ENCODE data around the gene FAM174C.

FAM174C gene

DNA sequence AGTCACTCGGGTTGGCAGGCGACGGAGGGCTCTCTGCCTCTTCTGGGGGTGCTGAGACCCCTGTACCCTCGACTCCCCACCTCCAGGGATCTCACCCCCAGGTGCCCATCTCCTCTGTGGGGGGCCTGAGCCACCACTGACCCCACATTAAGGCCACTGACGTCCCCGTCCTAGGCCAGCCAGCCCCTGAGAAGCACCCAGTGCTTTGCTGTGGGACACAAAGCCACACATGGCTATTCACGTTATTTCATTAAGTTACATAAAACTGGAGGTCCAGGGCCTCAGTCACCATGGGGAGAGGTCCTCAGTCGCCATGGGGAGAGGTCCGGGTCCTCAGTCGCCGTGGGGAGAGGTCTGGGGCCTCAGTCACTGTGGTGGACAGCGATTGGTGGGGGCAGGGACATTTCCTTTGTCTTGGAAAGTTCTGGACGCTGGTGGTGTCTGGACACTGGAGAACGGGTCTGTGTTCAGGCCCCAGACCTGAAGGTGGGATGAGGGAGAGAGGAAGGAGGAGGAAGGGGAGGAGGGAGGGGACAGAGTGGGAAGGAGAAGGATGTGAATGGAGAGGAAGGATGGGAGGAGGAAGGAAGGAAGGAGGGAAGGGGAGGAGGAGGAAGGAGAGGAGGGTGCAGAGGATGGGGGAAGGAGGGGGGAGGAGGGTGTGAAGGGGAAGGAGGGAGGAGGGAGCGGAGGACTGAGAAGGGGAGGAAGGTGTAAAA lies 6.4 kb downstream of the FAM174C start:
- H3K9me3 ChIP-seq (ENCODE audit: control insufficient read depth, low read length), result no peaks in the 10 kb centered on the region
- H3K9ac ChIP-seq (ENCODE audit: low read length), result no peak overlapping the region
- no peaks in the 10 kb centered on the region for H3K4me1 ChIP-seq (ENCODE audit: control insufficient read depth, insufficient read depth, low read length)
- peaks cover 26% of the 10 kb centered on the region for H3K27me3 ChIP-seq (replicated peaks; ENCODE audit: control insufficient read depth, insufficient read depth, low read length)
- no peak overlapping the region for H3K4me3 ChIP-seq (ENCODE audit: low read length)
- peaks cover 18% of the 10 kb centered on the region for H3K36me3 ChIP-seq (ENCODE audit: control insufficient read depth, insufficient read depth, low read length, severe bottlenecking)
- no peak for DNase-seq (ENCODE audit: low read depth)

DNA sequence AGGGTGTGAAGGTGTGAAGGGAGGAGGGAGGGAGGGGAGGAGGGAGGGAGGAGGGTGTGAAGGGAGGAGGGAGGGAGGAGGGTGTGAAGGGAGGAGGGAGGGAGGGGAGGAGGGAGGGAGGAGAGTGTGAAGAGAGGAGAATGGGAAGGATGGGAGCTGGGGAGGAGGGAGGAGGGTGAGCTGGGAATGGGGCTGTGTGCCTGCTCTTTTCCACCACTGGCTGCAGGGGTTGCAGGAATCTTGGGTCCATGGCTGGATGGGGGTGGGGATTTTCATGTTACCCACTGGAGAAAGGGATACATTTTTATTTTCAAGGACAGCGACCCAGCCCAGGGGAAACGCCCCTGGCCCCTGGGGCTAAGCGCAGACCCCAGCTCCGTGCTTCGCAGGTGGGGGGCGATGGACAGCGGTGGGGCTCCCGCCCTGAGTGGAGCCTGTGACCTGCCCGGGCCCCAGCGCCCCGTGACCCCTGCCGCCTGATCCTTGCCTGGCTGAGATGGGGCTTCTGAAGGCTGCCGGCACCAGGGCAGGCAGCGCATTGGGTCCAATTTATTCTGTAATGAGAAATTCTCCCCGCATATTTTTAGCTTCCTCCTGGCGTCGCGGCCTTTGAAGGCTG lies 7.4 kb downstream of the FAM174C start:
- Histone ChIP-seq H3K36me3 (ENCODE audit: control insufficient read depth, insufficient read depth, low read length, severe bottlenecking) (peaks cover 13% of the 10 kb centered on the region), H3K9ac (ENCODE audit: low read length) (no peak overlapping the region), H3K4me1 (ENCODE audit: control insufficient read depth, insufficient read depth, low read length) (no peaks in the 10 kb centered on the region), H3K27me3 (replicated peaks; ENCODE audit: control insufficient read depth, insufficient read depth, low read length) (peaks cover 31% of the 10 kb centered on the region), H3K9me3 (ENCODE audit: control insufficient read depth, low read length) (no peaks in the 10 kb centered on the region), H3K4me3 (ENCODE audit: low read length) (no peak overlapping the region)
- DNase-seq (ENCODE audit: low read depth), result no peak

- peaks cover 10% of the 10 kb centered on the region for H3K36me3 ChIP-seq (ENCODE audit: control insufficient read depth, insufficient read depth, low read length, severe bottlenecking)
- H3K9ac ChIP-seq (ENCODE audit: low read length), result no peak overlapping the region
- peaks cover 37% of the 10 kb centered on the region for H3K27me3 ChIP-seq (replicated peaks; ENCODE audit: control insufficient read depth, insufficient read depth, low read length)
- H3K9me3 ChIP-seq (ENCODE audit: control insufficient read depth, low read length), result no peaks in the 10 kb centered on the region
- no peak for DNase-seq (ENCODE audit: low read depth)
- no peak overlapping the region for H3K4me3 ChIP-seq (ENCODE audit: low read length)
- no peaks in the 10 kb centered on the region for H3K4me1 ChIP-seq (ENCODE audit: control insufficient read depth, insufficient read depth, low read length)
Measured at GRCh38 chr19:1283207-1283916, 8.0 kb downstream of the FAM174C start.

GRCh38 chr19:1283917-1284292 lies 8.6 kb downstream of the FAM174C start:
- no peak overlapping the region for H3K4me3 ChIP-seq (ENCODE audit: low read length)
- DNase-seq (ENCODE audit: low read depth), result no peak
- peaks cover 7% of the 10 kb centered on the region for H3K36me3 ChIP-seq (ENCODE audit: control insufficient read depth, insufficient read depth, low read length, severe bottlenecking)
- H3K27me3 ChIP-seq (replicated peaks; ENCODE audit: control insufficient read depth, insufficient read depth, low read length), result peaks cover 43% of the 10 kb centered on the region
- H3K9ac ChIP-seq (ENCODE audit: low read length), result no peak overlapping the region
- no peaks in the 10 kb centered on the region for H3K9me3 ChIP-seq (ENCODE audit: control insufficient read depth, low read length)
- H3K4me1 ChIP-seq (ENCODE audit: control insufficient read depth, insufficient read depth, low read length), result no peaks in the 10 kb centered on the region

DNA sequence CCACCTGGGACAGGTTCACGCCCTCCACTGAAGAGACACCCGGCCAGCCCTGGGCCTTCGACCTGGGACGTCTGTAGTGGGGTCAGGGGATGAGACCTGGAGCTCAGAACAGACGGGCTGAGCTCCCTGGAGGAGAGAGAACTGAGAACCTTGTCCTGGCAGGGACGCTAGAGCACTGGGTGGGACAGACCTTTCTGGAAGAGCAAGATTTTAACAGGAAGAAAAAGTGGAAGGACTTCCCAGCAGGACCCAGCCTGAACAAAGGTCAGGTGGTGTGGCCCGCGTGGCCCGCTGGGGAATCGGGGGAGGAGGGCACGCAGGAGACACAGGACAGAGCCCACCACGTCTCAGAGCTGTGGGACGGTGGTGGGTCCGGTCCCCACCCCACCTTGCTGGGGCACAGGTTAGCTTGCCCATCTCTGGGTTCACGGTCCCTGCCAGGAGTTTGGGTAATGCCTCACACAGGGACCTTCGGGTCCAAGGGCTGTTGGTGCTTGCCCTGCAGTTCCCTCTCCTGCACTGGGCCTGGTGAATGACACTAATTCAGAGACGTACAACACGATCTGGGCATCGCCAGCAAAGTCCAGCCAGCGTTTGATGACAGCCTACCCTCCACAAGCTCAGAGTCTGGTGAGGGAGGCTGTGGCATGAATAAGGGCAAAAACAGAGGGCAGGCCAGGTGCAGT lies 9.1 kb downstream of the FAM174C start:
- DNase-seq (ENCODE audit: low read depth), result no peak
- Histone ChIP-seq H3K4me1 (ENCODE audit: control insufficient read depth, insufficient read depth, low read length) (no peaks in the 10 kb centered on the region), H3K36me3 (ENCODE audit: control insufficient read depth, insufficient read depth, low read length, severe bottlenecking) (peaks cover 2% of the 10 kb centered on the region), H3K4me3 (ENCODE audit: low read length) (no peak overlapping the region), H3K27me3 (replicated peaks; ENCODE audit: control insufficient read depth, insufficient read depth, low read length) (peaks cover 48% of the 10 kb centered on the region), H3K9ac (ENCODE audit: low read length) (no peak overlapping the region), H3K9me3 (ENCODE audit: control insufficient read depth, low read length) (no peaks in the 10 kb centered on the region)

GRCh38 chr19:1284979-1285736 lies 9.8 kb downstream of the FAM174C start:
- no peak overlapping the region for H3K4me3 ChIP-seq (ENCODE audit: low read length)

DNA sequence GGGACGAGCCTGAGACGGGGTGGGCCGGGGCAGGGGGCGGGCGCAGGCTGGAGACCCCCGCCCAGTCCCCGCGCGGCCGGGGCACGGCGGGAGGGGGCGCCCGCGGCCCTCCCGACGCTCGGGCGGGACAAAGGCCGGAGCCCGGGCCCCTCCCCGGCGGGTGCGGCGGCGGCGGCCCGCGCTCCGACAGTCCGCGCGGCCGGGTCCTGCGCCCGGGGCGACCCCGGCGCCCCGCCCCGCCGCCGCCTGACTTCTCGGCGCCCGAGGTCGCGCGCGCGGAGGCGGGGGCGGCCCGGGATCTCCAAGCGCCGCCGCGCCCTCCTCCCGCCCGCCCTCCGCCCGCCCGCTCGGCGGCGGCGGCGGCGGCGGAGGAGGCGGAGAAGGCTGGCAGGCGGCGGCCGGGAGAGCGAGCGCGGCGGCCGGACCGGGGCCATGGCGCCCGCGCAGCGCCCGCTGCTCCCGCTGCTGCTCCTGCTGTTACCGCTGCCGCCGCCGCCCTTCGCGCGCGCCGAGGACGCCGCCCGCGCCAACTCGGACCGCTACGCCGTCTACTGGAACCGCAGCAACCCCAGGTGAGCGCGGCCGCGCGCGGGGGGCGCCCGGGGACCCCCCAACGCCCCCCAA lies 10.5 kb downstream of the FAM174C start, which contains the start of gene EFNA2:
Gene EFNA2, plus strand, starts transcription at position 137 of the 624 bp plus-strand sequence. Its CDS starts 296 bp downstream, at position 433.
- H3K9ac ChIP-seq (ENCODE audit: low read length), result no peak within 1 kb of the TSS
- H3K27me3 ChIP-seq (replicated peaks; ENCODE audit: control insufficient read depth, insufficient read depth, low read length), result peaks cover 50% of the 10 kb centered on the region
- no peaks in the 10 kb centered on the region for H3K4me1 ChIP-seq (ENCODE audit: control insufficient read depth, insufficient read depth, low read length)
- no peak within 1 kb of the TSS for H3K4me3 ChIP-seq (ENCODE audit: low read length)
- peak; percentile 60 for DNase-seq (ENCODE audit: low read depth)
- H3K9me3 ChIP-seq (ENCODE audit: control insufficient read depth, low read length), result no peaks in the 10 kb centered on the region
- H3K36me3 ChIP-seq (ENCODE audit: control insufficient read depth, insufficient read depth, low read length, severe bottlenecking), result no peaks in the 10 kb centered on the region

More at GRCh38 chr19:1284979-1285736, 9.8 kb downstream of the FAM174C start:
- Histone ChIP-seq H3K9me3 (ENCODE audit: control insufficient read depth, low read length) (no peaks in the 10 kb centered on the region), H3K4me1 (ENCODE audit: control insufficient read depth, insufficient read depth, low read length) (no peaks in the 10 kb centered on the region), H3K27me3 (replicated peaks; ENCODE audit: control insufficient read depth, insufficient read depth, low read length) (peaks cover 50% of the 10 kb centered on the region), H3K9ac (ENCODE audit: low read length) (no peak overlapping the region), H3K36me3 (ENCODE audit: control insufficient read depth, insufficient read depth, low read length, severe bottlenecking) (no peaks in the 10 kb centered on the region)
- no peak for DNase-seq (ENCODE audit: low read depth)

- DNase-seq (ENCODE audit: low read depth), result no peak
- Histone ChIP-seq H3K9me3 (ENCODE audit: control insufficient read depth, low read length) (no peaks in the 10 kb centered on the region), H3K4me1 (ENCODE audit: control insufficient read depth, insufficient read depth, low read length) (no peaks in the 10 kb centered on the region), H3K27me3 (replicated peaks; ENCODE audit: control insufficient read depth, insufficient read depth, low read length) (peaks cover 52% of the 10 kb centered on the region), H3K9ac (ENCODE audit: low read length) (no peak overlapping the region), H3K4me3 (ENCODE audit: low read length) (no peak overlapping the region), H3K36me3 (ENCODE audit: control insufficient read depth, insufficient read depth, low read length, severe bottlenecking) (no peaks in the 10 kb centered on the region)
Measured at GRCh38 chr19:1286487-1287353, 11.4 kb downstream of the FAM174C start.

GRCh38 chr19:1287354-1288225 lies 12.3 kb downstream of the FAM174C start:
- H3K4me1 ChIP-seq (ENCODE audit: control insufficient read depth, insufficient read depth, low read length), result no peaks in the 10 kb centered on the region

More at GRCh38 chr19:1287354-1288225, 12.3 kb downstream of the FAM174C start:
- Histone ChIP-seq H3K36me3 (ENCODE audit: control insufficient read depth, insufficient read depth, low read length, severe bottlenecking) (no peaks in the 10 kb centered on the region), H3K27me3 (replicated peaks; ENCODE audit: control insufficient read depth, insufficient read depth, low read length) (peaks cover 60% of the 10 kb centered on the region), H3K9me3 (ENCODE audit: control insufficient read depth, low read length) (no peaks in the 10 kb centered on the region), H3K9ac (ENCODE audit: low read length) (no peak overlapping the region), H3K4me3 (ENCODE audit: low read length) (no peak overlapping the region)
- DNase-seq (ENCODE audit: low read depth), result peak; percentile 62

Measured in adipocyte (in vitro differentiated cells).